Measurements from ENCODE around the gene NCOA7. TPM values are rescaled to one million over a fixed set of nuclear protein-coding genes. Genes with fewer than 3 reads are reported as not detected.

Gene NCOA7
- total and polyA plus RNA-seq, 4 donors: 8.6 to 40.9 (median 17.6) TPM

- no peak for TF ChIP-seq HNF4G (IDR thresholded peaks at IDR 0.05)
These were observed 993 bp upstream of the NCOA7 start (continued) for GRCh38 chr6:125789576-125790357.

GRCh38 chr6:125791151-125791819 lies 525 bp downstream of the NCOA7 start:
- no peaks in the 10 kb centered on the region for H3K27me3 ChIP-seq (ENCODE audit: control insufficient read depth in 4 of 4, insufficient read depth in 4 of 4, low read length in 3 of 4)
- H3K9ac ChIP-seq (ENCODE audit: low read depth in 1 of 2, low read length in 2 of 2): peak overlapping the region; percentile 35 to 70
- H3K4me3 ChIP-seq (ENCODE audit: low read depth in 1 of 3, low read length in 3 of 3): peak overlapping the region; percentile 84 to 95 (median 94)
- peak overlapping the region; percentile 81 to 90 for H3K27ac ChIP-seq (ENCODE audit: low read depth in 1 of 2, low read length in 2 of 2)
- H3K9me3 ChIP-seq (ENCODE audit: control insufficient read depth in 4 of 4, low read length in 3 of 4): no peaks in the 10 kb centered on the region
- no peak for TF ChIP-seq NR2F2 (IDR thresholded peaks at IDR 0.05)
- no peak for TF ChIP-seq MAX (IDR thresholded peaks at IDR 0.05)
- no peak for TF ChIP-seq HNF4A (conservative IDR thresholded peaks at IDR 0.05)
- TF ChIP-seq JUND (IDR thresholded peaks at IDR 0.05): no peak
- TF ChIP-seq GABPA (IDR thresholded peaks at IDR 0.05 in 1 of 2, conservative IDR thresholded peaks at IDR 0.05 in 1 of 2): no peak
- no peak for TF ChIP-seq EGR1 (IDR thresholded peaks at IDR 0.05; ENCODE audit: low read depth in 2 of 2)
- peak; percentile 65 to 74 for TF ChIP-seq RAD21 (IDR thresholded peaks at IDR 0.05)
- TF ChIP-seq RXRA (IDR thresholded peaks at IDR 0.05): no peak
- peak; percentile 18 for TF ChIP-seq YY1 (IDR thresholded peaks at IDR 0.05)
- peak; percentile 39 for TF ChIP-seq CTCF (IDR thresholded peaks at IDR 0.05; ENCODE audit: low read depth, low read length, missing input control)
- peak; percentile 10 for TF ChIP-seq SP1 (IDR thresholded peaks at IDR 0.05)
- no peak for TF ChIP-seq HNF4G (IDR thresholded peaks at IDR 0.05)
- TF ChIP-seq TAF1 (conservative IDR thresholded peaks at IDR 0.05): peak; percentile 20
- no peak for TF ChIP-seq FOXA1 (IDR thresholded peaks at IDR 0.05)
- no peak for TF ChIP-seq ZBTB33 (IDR thresholded peaks at IDR 0.05)
- TF ChIP-seq REST (IDR thresholded peaks at IDR 0.05): no peak
- TF ChIP-seq FOXA2 (IDR thresholded peaks at IDR 0.05): no peak
- no peak for TF ChIP-seq ATF3 (IDR thresholded peaks at IDR 0.05)
- H3K4me1 ChIP-seq (ENCODE audit: control insufficient read depth in 4 of 4, insufficient read depth in 4 of 4, low read length in 3 of 4): peaks cover 0 to 35% (median 20%) of the 10 kb centered on the region in 4 donors
- WGBS: under 1% methylated on average over 28 of the region's 28 CpGs
- peak; percentile 47 for DNase-seq (ENCODE audit: low spot score)
- H3K36me3 ChIP-seq (ENCODE audit: control insufficient read depth in 4 of 4, insufficient read depth in 3 of 4, low read depth in 1 of 4, low read length in 3 of 4): no peaks in the 10 kb centered on the region

All from liver (tissue), 9 donors.